ENCODE data around the gene TRIM6.
"Not testable (repeated sequence)": the region's sequence is repeated elsewhere in the genome, so short reads cannot be mapped to it uniquely, and the experiment has no call there.

Gene TRIM6

GRCh38 chr11:5596607-5597201 lies at the start of gene TRIM6:
Gene TRIM6 (plus strand): TSS chr11:5596637. CDS start chr11:5596898, 261 bp downstream.
- no peak for DNase-seq

GRCh38 chr11:5547982-5548381 lies 48.5 kb upstream of the TRIM6 start:
- no peak for DNase-seq

GRCh38 chr11:5548440-5548839 lies 48.0 kb upstream of the TRIM6 start, which contains the start of gene OR52H1:
Gene OR52H1 (minus strand): TSS chr11:5548540. CDS start chr11:5545505, 3,035 bp downstream.
- no peak for DNase-seq

- no peak for DNase-seq
These were observed 45.9 kb upstream of the TRIM6 start for GRCh38 chr11:5550440-5551095.

- DNase-seq = peak; percentile 2
These were observed 43.1 kb upstream of the TRIM6 start for GRCh38 chr11:5553343-5553742.

GRCh38 chr11:5556596-5557188 lies 39.7 kb upstream of the TRIM6 start:
- no peak for DNase-seq

- DNase-seq = no peak
These were observed 38.7 kb upstream of the TRIM6 start for GRCh38 chr11:5557751-5558150.

- DNase-seq = no peak
These were observed 32.0 kb upstream of the TRIM6 start for GRCh38 chr11:5564259-5565019.

- no peak for DNase-seq
These were observed 21.8 kb upstream of the TRIM6 start for GRCh38 chr11:5574654-5575053.

- no peak for DNase-seq
These were observed 21.3 kb upstream of the TRIM6 start for GRCh38 chr11:5575152-5575551.

GRCh38 chr11:5577101-5577500 lies 19.3 kb upstream of the TRIM6 start:
- DNase-seq = no peak

GRCh38 chr11:5580577-5580976 lies 15.9 kb upstream of the TRIM6 start, which contains the start of gene OR52B6:
Gene OR52B6 (plus strand): TSS chr11:5580877. CDS start chr11:5580877, 0 bp downstream.
- no peak for DNase-seq

- no peak for DNase-seq
These were observed 15.4 kb upstream of the TRIM6 start for GRCh38 chr11:5581014-5581413.

- DNase-seq = not testable (repeated sequence)
These were observed 12.0 kb upstream of the TRIM6 start for GRCh38 chr11:5584458-5584857.

- DNase-seq = not testable (repeated sequence)
These were observed 6.5 kb upstream of the TRIM6 start for GRCh38 chr11:5589906-5590305.

GRCh38 chr11:5591613-5592012 lies 4.8 kb upstream of the TRIM6 start:
- DNase-seq = no peak

GRCh38 chr11:5592615-5593014 lies 3.8 kb upstream of the TRIM6 start:
- DNase-seq = no peak

- DNase-seq = no peak
These were observed 3.3 kb upstream of the TRIM6 start for GRCh38 chr11:5593146-5593545.

- DNase-seq = no peak
These were observed 1.5 kb downstream of the TRIM6 start for GRCh38 chr11:5597953-5598352.

GRCh38 chr11:5600374-5600851 lies 4.0 kb downstream of the TRIM6 start:
- no peak for DNase-seq

GRCh38 chr11:5602791-5603190 lies 6.4 kb downstream of the TRIM6 start:
- DNase-seq = not testable (repeated sequence)

- DNase-seq = no peak
These were observed 6.9 kb downstream of the TRIM6 start for GRCh38 chr11:5603326-5603725.

- DNase-seq = no peak
These were observed 8.5 kb downstream of the TRIM6 start for GRCh38 chr11:5604896-5605295.

Data from NCI-H748 treated with DMSO at 0.1 percent for 48 hours (cell line).